Measurements from ENCODE around the gene WWP2.

The WWP2 gene

GRCh38 chr16:69929480-69929879, 167.3 kb downstream of the WWP2 start:
- no peak for TF ChIP-seq CTCF (conservative IDR thresholded peaks at IDR 0.05; ENCODE audit: control insufficient read depth, insufficient read depth, low read depth, low read length)
- no peak overlapping the region for H3K4me3 ChIP-seq (ENCODE audit: control insufficient read depth, low read depth, low read length)
- no peak for DNase-seq (ENCODE audit: low read depth)

- H3K4me3 ChIP-seq (ENCODE audit: control insufficient read depth, low read depth, low read length), result no peak overlapping the region
- peak; percentile 66 for TF ChIP-seq CTCF (conservative IDR thresholded peaks at IDR 0.05; ENCODE audit: control insufficient read depth, insufficient read depth, low read depth, low read length)
- peak; percentile 69 for DNase-seq (ENCODE audit: low read depth)
These were observed 168.1 kb downstream of the WWP2 start for GRCh38 chr16:69930117-69930776.

GRCh38 chr16:69931631-69932030, 169.5 kb downstream of the WWP2 start:
- TF ChIP-seq CTCF (conservative IDR thresholded peaks at IDR 0.05; ENCODE audit: control insufficient read depth, insufficient read depth, low read depth, low read length), result no peak
- H3K4me3 ChIP-seq (ENCODE audit: control insufficient read depth, low read depth, low read length), result no peak overlapping the region
- no peak for DNase-seq (ENCODE audit: low read depth)

GRCh38 chr16:69932228-69932627, 170.1 kb downstream of the WWP2 start:
- TF ChIP-seq CTCF (conservative IDR thresholded peaks at IDR 0.05; ENCODE audit: control insufficient read depth, insufficient read depth, low read depth, low read length), result no peak
- DNase-seq (ENCODE audit: low read depth), result no peak
- no peak overlapping the region for H3K4me3 ChIP-seq (ENCODE audit: control insufficient read depth, low read depth, low read length)

- TF ChIP-seq CTCF (conservative IDR thresholded peaks at IDR 0.05; ENCODE audit: control insufficient read depth, insufficient read depth, low read depth, low read length), result no peak
- H3K4me3 ChIP-seq (ENCODE audit: control insufficient read depth, low read depth, low read length), result no peak overlapping the region
- no peak for DNase-seq (ENCODE audit: low read depth)
These were observed 170.7 kb downstream of the WWP2 start for GRCh38 chr16:69932691-69933392.

GRCh38 chr16:69934044-69934443, 171.9 kb downstream of the WWP2 start:
- H3K4me3 ChIP-seq (ENCODE audit: control insufficient read depth, low read depth, low read length), result no peak overlapping the region
- no peak for TF ChIP-seq CTCF (conservative IDR thresholded peaks at IDR 0.05; ENCODE audit: control insufficient read depth, insufficient read depth, low read depth, low read length)
- DNase-seq (ENCODE audit: low read depth), result no peak
